ENCODE data around the gene UROC1. TPM values are rescaled to one million over a fixed set of nuclear protein-coding genes. Genes with fewer than 3 reads are reported as not detected.

Gene UROC1
- total RNA-seq, 1 experiment from 2014 or later, result not detected

DNA sequence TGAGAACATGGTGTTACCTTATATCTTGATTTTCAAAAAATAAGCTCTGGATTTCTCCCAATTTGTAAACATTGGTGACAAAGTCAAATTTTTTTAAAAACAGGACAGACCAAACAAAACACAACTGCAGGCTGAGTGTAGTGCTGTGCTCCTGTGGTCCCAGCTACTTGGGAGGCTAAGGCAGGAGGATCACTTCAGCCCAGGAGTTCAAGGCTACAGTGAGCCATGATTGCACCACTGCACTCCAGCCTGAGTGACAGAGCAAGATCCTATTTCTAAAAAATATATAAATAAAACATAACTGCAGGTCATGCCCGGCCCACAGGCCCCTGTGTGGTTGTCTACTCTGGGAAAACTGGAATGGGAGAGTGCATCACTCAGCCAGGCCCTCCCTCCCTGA is 37.9 kb downstream of the UROC1 start:
- Histone ChIP-seq H3K9me3 (ENCODE audit: low read depth, low read length, poor library complexity, severe bottlenecking) (no peaks in the 10 kb centered on the region), H3K27me3 (replicated peaks; ENCODE audit: insufficient read depth, low read depth, low read length, poor library complexity) (no peaks in the 10 kb centered on the region), H3K4me3 (ENCODE audit: low read depth, low read length, poor library complexity, severe bottlenecking) (no peak overlapping the region), H3K27ac (ENCODE audit: low read depth, low read length, poor library complexity, severe bottlenecking) (no peak overlapping the region), H3K36me3 (ENCODE audit: insufficient read depth, low read length, poor library complexity, severe bottlenecking) (no peaks in the 10 kb centered on the region), H3K4me1 (ENCODE audit: insufficient read depth, low read length, poor library complexity, severe bottlenecking) (peaks cover 4% of the 10 kb centered on the region)
- CTCF ChIA-PET, result no interaction called here
- TF ChIP-seq CTCF (conservative IDR thresholded peaks at IDR 0.05; ENCODE audit: low read depth, low read length) (no peak), EZH2 (IDR thresholded peaks at IDR 0.05; ENCODE audit: borderline replicate concordance, low read depth, low read length, poor library complexity, severe bottlenecking) (no peak)
- DNase-seq (ENCODE audit: low spot score), result no peak
- POLR2A ChIA-PET (ENCODE audit: low non-redundant PET), result no interaction called here
- intact Hi-C loops (cut with micrococcal nuclease; ENCODE audit: unreplicated experiment), result loop anchor here (10.0 kb wide), 2 partner anchors 345 to 565 kb away; no protein-coding TSS in a partner anchor
- BruUV-seq (replicated peaks), result no TSS peak

GRCh38 chr3:126478581-126479310 is 38.8 kb downstream of the UROC1 start:
- Histone ChIP-seq H3K9me3 (ENCODE audit: low read depth, low read length, poor library complexity, severe bottlenecking) (no peaks in the 10 kb centered on the region), H3K27ac (ENCODE audit: low read depth, low read length, poor library complexity, severe bottlenecking) (no peak overlapping the region), H3K27me3 (replicated peaks; ENCODE audit: insufficient read depth, low read depth, low read length, poor library complexity) (no peaks in the 10 kb centered on the region), H3K36me3 (ENCODE audit: insufficient read depth, low read length, poor library complexity, severe bottlenecking) (no peaks in the 10 kb centered on the region), H3K4me3 (ENCODE audit: low read depth, low read length, poor library complexity, severe bottlenecking) (no peak overlapping the region), H3K4me1 (ENCODE audit: insufficient read depth, low read length, poor library complexity, severe bottlenecking) (peaks cover 4% of the 10 kb centered on the region)
- ChIA-PET POLR2A (ENCODE audit: low non-redundant PET) (no interaction called here), CTCF (no interaction called here)
- TF ChIP-seq CTCF (conservative IDR thresholded peaks at IDR 0.05; ENCODE audit: low read depth, low read length), result no peak
- no TSS peak for BruUV-seq (replicated peaks)
- intact Hi-C loops (cut with micrococcal nuclease; ENCODE audit: unreplicated experiment), result loop anchor here (10.0 kb wide), 2 partner anchors 344 to 564 kb away; no protein-coding TSS in a partner anchor
- DNase-seq (ENCODE audit: low spot score), result no peak

GRCh38 chr3:126477061-126477380 is 40.6 kb downstream of the UROC1 start:
- peaks cover 17% of the 10 kb centered on the region for H3K4me1 ChIP-seq (ENCODE audit: insufficient read depth, low read length, poor library complexity, severe bottlenecking)
- no peak for TF ChIP-seq EZH2 (IDR thresholded peaks at IDR 0.05; ENCODE audit: borderline replicate concordance, low read depth, low read length, poor library complexity, severe bottlenecking)
- no peak for TF ChIP-seq CTCF (conservative IDR thresholded peaks at IDR 0.05; ENCODE audit: low read depth, low read length)
- intact Hi-C loops (cut with micrococcal nuclease; ENCODE audit: unreplicated experiment), result loop anchor here (10.0 kb wide), 2 partner anchors 342 to 562 kb away; no protein-coding TSS in a partner anchor
- no peaks in the 10 kb centered on the region for H3K9me3 ChIP-seq (ENCODE audit: low read depth, low read length, poor library complexity, severe bottlenecking)
- H3K36me3 ChIP-seq (ENCODE audit: insufficient read depth, low read length, poor library complexity, severe bottlenecking), result peaks cover under 1% of the 10 kb centered on the region
- H3K4me3 ChIP-seq (ENCODE audit: low read depth, low read length, poor library complexity, severe bottlenecking), result no peak overlapping the region
- CTCF ChIA-PET, result interaction anchor here (0.6 kb wide), 1 partner anchor 45 kb away, joined by 3 read pairs; no protein-coding TSS in a partner anchor
- no peaks in the 10 kb centered on the region for H3K27me3 ChIP-seq (replicated peaks; ENCODE audit: insufficient read depth, low read depth, low read length, poor library complexity)
- BruUV-seq (replicated peaks), result no TSS peak
- POLR2A ChIA-PET (ENCODE audit: low non-redundant PET), result no interaction called here
- no peak for DNase-seq (ENCODE audit: low spot score)
- no peak overlapping the region for H3K27ac ChIP-seq (ENCODE audit: low read depth, low read length, poor library complexity, severe bottlenecking)
